ENCODE measurements around the gene SIRPB1.

DNA sequence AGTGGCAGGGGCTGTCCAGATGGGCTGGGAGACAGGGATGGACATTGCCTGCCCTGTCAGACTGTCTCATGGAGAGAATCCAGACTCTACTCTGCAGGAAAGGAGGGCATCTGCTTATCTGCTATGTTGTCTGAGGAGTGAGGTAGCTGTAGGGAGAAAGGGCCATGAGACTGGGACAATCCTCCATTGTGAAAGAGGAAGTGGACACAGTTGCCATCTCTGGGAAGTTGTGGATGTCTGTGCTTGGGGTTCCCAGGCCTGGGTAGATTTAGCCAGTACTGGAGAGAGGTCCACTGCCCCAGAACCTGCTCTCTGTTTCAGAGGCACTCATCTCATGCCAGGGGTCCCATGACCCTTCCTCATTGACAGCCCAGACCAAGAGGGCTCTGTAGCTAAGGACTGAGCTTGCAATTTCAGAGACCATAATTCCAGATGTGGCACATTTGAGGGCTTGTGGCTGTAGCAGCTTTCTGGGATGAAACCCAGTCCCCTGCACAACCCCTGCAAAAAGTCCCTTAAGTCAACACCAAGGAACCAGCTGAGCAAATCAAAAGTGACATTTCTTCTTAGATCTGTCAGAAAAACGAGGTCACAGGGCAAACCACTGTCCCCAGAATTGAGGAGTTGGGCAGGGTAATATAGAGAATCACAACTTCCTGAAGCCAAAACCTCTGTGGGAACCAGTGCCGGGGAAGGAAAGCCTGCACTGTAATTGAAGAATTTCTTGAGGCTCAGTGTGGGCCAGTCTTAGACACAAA is 41.9 kb upstream of the SIRPB1 start:
- TF ChIP-seq EZH2 (IDR thresholded peaks at IDR 0.05; ENCODE audit: borderline replicate concordance, low read depth, low read length, poor library complexity, severe bottlenecking) = no peak
- TF ChIP-seq, protein P1, sequence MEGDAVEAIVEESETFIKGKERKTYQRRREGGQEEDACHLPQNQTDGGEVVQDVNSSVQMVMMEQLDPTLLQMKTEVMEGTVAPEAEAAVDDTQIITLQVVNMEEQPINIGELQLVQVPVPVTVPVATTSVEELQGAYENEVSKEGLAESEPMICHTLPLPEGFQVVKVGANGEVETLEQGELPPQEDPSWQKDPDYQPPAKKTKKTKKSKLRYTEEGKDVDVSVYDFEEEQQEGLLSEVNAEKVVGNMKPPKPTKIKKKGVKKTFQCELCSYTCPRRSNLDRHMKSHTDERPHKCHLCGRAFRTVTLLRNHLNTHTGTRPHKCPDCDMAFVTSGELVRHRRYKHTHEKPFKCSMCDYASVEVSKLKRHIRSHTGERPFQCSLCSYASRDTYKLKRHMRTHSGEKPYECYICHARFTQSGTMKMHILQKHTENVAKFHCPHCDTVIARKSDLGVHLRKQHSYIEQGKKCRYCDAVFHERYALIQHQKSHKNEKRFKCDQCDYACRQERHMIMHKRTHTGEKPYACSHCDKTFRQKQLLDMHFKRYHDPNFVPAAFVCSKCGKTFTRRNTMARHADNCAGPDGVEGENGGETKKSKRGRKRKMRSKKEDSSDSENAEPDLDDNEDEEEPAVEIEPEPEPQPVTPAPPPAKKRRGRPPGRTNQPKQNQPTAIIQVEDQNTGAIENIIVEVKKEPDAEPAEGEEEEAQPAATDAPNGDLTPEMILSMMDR (conservative IDR thresholded peaks at IDR 0.05; ENCODE audit: low read depth, low read length) = no peak

Data from A673 (cell line).